ENCODE data around the gene CHST10.
"Not testable (repeated sequence)": the region's sequence is repeated elsewhere in the genome, so short reads cannot be mapped to it uniquely, and the experiment has no call there.

- TF ChIP-seq, protein P1, sequence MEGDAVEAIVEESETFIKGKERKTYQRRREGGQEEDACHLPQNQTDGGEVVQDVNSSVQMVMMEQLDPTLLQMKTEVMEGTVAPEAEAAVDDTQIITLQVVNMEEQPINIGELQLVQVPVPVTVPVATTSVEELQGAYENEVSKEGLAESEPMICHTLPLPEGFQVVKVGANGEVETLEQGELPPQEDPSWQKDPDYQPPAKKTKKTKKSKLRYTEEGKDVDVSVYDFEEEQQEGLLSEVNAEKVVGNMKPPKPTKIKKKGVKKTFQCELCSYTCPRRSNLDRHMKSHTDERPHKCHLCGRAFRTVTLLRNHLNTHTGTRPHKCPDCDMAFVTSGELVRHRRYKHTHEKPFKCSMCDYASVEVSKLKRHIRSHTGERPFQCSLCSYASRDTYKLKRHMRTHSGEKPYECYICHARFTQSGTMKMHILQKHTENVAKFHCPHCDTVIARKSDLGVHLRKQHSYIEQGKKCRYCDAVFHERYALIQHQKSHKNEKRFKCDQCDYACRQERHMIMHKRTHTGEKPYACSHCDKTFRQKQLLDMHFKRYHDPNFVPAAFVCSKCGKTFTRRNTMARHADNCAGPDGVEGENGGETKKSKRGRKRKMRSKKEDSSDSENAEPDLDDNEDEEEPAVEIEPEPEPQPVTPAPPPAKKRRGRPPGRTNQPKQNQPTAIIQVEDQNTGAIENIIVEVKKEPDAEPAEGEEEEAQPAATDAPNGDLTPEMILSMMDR (conservative IDR thresholded peaks at IDR 0.05; ENCODE audit: low read depth, low read length): not testable (repeated sequence)
- TF ChIP-seq EZH2 (IDR thresholded peaks at IDR 0.05; ENCODE audit: low read length, unreplicated experiment); EZH2phosphoT487 (IDR thresholded peaks at IDR 0.05; ENCODE audit: borderline replicate concordance, low read length): not testable (repeated sequence)
Measured at GRCh38 chr2:100342466-100342865, 75.0 kb downstream of the CHST10 start.
